Liver (tissue), 9 donors: Measurements from ENCODE around the gene MICALL1. TPM values are rescaled to one million over a fixed set of nuclear protein-coding genes. Genes with fewer than 3 reads are reported as not detected.

Source experiments
- DNase-seq: peaks from one replicate; pipeline ENCODE4 v3.0.0-alpha.2; 2017; ENCODE audit warnings: low spot score
- H3K27ac ChIP-seq, 2 donors: one replicate each; pipeline ENCODE4 v1.7.0; 2013; ENCODE audit warnings: inconsistent platforms in 2 of 2, low read length in 2 of 2, control low read depth in 1 of 2, low read depth in 1 of 2, mild to moderate bottlenecking in 1 of 2
- H3K27me3 ChIP-seq, 4 donors: one replicate each; pipeline versions ENCODE4 v1.6.1 to v1.7.0; 2013; ENCODE audit warnings: low read length in 3 of 4, inconsistent platforms in 1 of 4, mild to moderate bottlenecking in 1 of 4, moderate library complexity in 1 of 4; ENCODE audit not compliant: control insufficient read depth in 4 of 4, insufficient read depth in 4 of 4
- H3K36me3 ChIP-seq, 4 donors: one replicate each; pipeline versions ENCODE4 v1.6.1 to v1.7.0; 2013; ENCODE audit warnings: low read length in 3 of 4, mild to moderate bottlenecking in 3 of 4, low read depth in 1 of 4, moderate library complexity in 1 of 4; ENCODE audit not compliant: control insufficient read depth in 4 of 4, insufficient read depth in 3 of 4
- H3K4me1 ChIP-seq, 4 donors: one replicate each; pipeline versions ENCODE4 v1.6.1 to v1.7.0; 2013; ENCODE audit warnings: low read length in 3 of 4, mild to moderate bottlenecking in 3 of 4, moderate library complexity in 1 of 4; ENCODE audit not compliant: control insufficient read depth in 4 of 4, insufficient read depth in 4 of 4
- H3K4me3 ChIP-seq, 3 donors: one replicate each; pipeline versions ENCODE4 v1.6.1 to v1.7.0; 2013; ENCODE audit warnings: low read length in 3 of 3, control low read depth in 1 of 3, low read depth in 1 of 3, mild to moderate bottlenecking in 1 of 3
- H3K9ac ChIP-seq, 2 donors: one replicate each; pipeline ENCODE4 v1.7.0; 2013; ENCODE audit warnings: low read length in 2 of 2, mild to moderate bottlenecking in 2 of 2, moderate library complexity in 2 of 2, control low read depth in 1 of 2, low read depth in 1 of 2
- H3K9me3 ChIP-seq, 4 donors: one replicate each; pipeline versions ENCODE4 v1.6.1 to v1.7.0; 2013; ENCODE audit warnings: low read length in 3 of 4; ENCODE audit not compliant: control insufficient read depth in 4 of 4
- EGR1 ChIP-seq, 2 donors: IDR thresholded peaks; 2 replicates each; pipeline ENCODE4 v1.6.1; 2016 to 2018; ENCODE audit warnings: antibody characterized with exemption in 2 of 2, low read depth in 2 of 2
- FOXA1 ChIP-seq: IDR thresholded peaks from 2 replicates; pipeline ENCODE4 v1.6.1; 2016; ENCODE audit warnings: antibody characterized with exemption
- FOXA2 ChIP-seq: IDR thresholded peaks from 2 replicates; pipeline ENCODE4 v1.6.1; 2016; ENCODE audit warnings: antibody characterized with exemption
- GABPA ChIP-seq, 2 donors: IDR thresholded peaks in 1 of 2; conservative IDR thresholded peaks in 1 of 2; 2 replicates each; pipeline ENCODE4 v1.6.1; 2016; ENCODE audit warnings: antibody characterized with exemption in 2 of 2, mild to moderate bottlenecking in 1 of 2, moderate library complexity in 1 of 2
- HNF4A ChIP-seq, 2 donors: conservative IDR thresholded peaks; 2 replicates each; pipeline ENCODE4 v1.6.1; 2016; ENCODE audit warnings: antibody characterized with exemption in 2 of 2, mild to moderate bottlenecking in 2 of 2
- HNF4G ChIP-seq: IDR thresholded peaks from 2 replicates; pipeline ENCODE4 v1.6.1; 2016; ENCODE audit warnings: antibody characterized with exemption
- JUND ChIP-seq, 2 donors: IDR thresholded peaks; 2 replicates each; pipeline ENCODE4 v1.6.1; 2016; ENCODE audit warnings: antibody characterized with exemption in 2 of 2
- RAD21 ChIP-seq, 2 donors: IDR thresholded peaks; 2 replicates each; pipeline ENCODE4 v1.6.1; 2016; ENCODE audit warnings: antibody characterized with exemption in 2 of 2, mild to moderate bottlenecking in 2 of 2
- TAF1 ChIP-seq: conservative IDR thresholded peaks from 2 replicates; pipeline ENCODE4 v1.6.1; 2016; ENCODE audit warnings: antibody characterized with exemption, mild to moderate bottlenecking
- WGBS: extraction: QIAGEN DNeasy Blood & Tissue Kit; methylation state at CpG from one replicate; pipeline ENCODE4 v1.1.7; 2013; 5-methylcytosine and 5-hydroxymethylcytosine counted together
- polyA plus RNA-seq, 2 donors: library from polyadenylated mRNA; stranded (reverse) in 1 of 2; unstranded in 1 of 2; fragments of 200-250 nt in 1 of 2; fragments of >200 nt in 1 of 2; fragmentation: Nextera tagmentation in 1 of 2; extraction: Ambion mirVana in 1 of 2; gene quantifications; one replicate each; pipeline versions ENCODE4 v1.2.1 to v1.2.3, GENCODE V29; 2013 to 2015
- total RNA-seq, 2 donors: library from RNA; depleted of rRNA; stranded (reverse); fragments of >200 nt; gene quantifications; one replicate each; pipeline ENCODE4 v1.2.3, GENCODE V29; 2014
- TF ChIP-seq, protein P1 (sequence below): IDR thresholded peaks from 2 replicates; pipeline ENCODE4 v1.6.1; 2016; ENCODE audit warnings: antibody characterized with exemption, mild to moderate bottlenecking
- TF ChIP-seq, protein P2 (sequence below): IDR thresholded peaks from 2 replicates; pipeline ENCODE4 v1.6.1; 2016; ENCODE audit warnings: antibody characterized with exemption
- TF ChIP-seq, protein P3 (sequence below): fragments of 150-350 bp; IDR thresholded peaks from 2 replicates; pipeline ENCODE4 v1.5.1; 2017; ENCODE audit warnings: improper control_type of control experiment, low read depth, low read length; ENCODE audit not compliant: missing input control
- donor health status: healthy.
- donor health status: healthy.
- donor health status: healthy.
- donor health status: healthy.
- donor health status: healthy.

The MICALL1 gene
- total and polyA plus RNA-seq, 4 donors = 2.0 to 9.3 (median 4.1) TPM

DNA sequence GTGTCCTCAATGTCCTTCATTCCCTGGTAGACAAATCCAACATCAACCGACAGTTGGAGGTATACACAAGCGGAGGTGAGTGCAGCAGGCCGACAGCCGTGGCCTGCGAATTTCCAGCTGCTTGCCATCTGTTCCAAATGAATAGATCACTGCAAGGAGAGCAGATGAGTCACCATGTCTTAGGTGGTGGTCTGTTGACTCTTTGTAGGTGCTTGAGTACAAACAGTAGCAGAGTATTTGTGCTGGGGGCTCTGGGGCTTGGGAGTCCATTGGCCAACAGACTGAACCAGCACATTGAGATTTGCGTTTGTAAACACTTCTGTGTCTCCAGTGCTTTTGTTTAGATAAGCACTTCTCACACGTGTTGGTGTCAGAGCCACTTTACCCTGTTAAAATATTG lies 35.8 kb upstream of the MICALL1 start:
- no peak for TF ChIP-seq EGR1 (IDR thresholded peaks at IDR 0.05; ENCODE audit: low read depth in 2 of 2)
- no peak overlapping the region for H3K9ac ChIP-seq
- no peaks in the 10 kb centered on the region for H3K27me3 ChIP-seq
- no peaks in the 10 kb centered on the region for H3K4me1 ChIP-seq
- 86% methylated on average over 7 of the region's 7 CpGs for whole genome bisulfite sequencing
- DNase-seq = no peak
- no peak overlapping the region for H3K27ac ChIP-seq
- H3K9me3 ChIP-seq = no peaks in the 10 kb centered on the region
- peaks cover 17 to 68% (median 57%) of the 10 kb centered on the region in 4 donors for H3K36me3 ChIP-seq
- H3K4me3 ChIP-seq = no peak overlapping the region

DNA sequence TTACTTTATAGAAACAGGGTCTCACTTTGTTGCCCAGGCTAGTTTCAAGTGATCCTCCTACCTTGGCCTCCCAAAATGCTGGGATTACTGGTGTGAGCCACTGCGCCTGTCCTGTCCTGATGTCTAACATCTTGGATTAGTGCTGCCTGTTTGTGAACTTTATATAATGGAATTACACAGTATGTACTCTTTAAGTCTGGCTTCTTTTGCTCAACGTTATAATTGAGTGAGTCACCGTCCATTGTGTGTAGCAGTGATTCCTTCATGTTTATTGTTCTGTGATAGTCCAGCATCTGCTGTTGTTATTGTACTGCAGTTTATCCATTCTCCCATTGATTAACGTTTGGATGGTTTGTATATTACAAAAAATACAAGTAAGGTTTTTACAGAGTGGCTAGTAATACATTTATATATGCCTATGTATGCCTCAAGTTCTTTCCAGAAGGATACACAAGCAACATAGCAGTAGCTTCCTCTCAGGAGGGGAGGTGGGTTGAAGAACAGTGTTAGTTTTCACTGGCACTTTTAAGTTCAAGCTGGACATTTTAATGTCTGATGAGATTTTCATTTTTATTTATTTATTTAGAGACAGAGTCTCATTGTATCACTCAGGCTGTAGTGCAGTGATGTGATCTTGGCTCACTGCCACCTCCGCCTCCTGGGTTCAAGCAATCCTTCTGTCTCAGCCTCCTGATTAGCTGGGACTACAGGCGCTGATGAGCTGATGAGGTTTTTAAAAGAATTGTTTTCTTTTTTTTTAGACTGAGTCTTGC lies 25.2 kb upstream of the MICALL1 start:
- H3K27ac ChIP-seq = no peak overlapping the region
- no peaks in the 10 kb centered on the region for H3K4me1 ChIP-seq
- H3K27me3 ChIP-seq = no peaks in the 10 kb centered on the region
- peaks cover 14 to 56% (median 41%) of the 10 kb centered on the region in 4 donors for H3K36me3 ChIP-seq
- no peak overlapping the region for H3K9ac ChIP-seq
- TF ChIP-seq FOXA2 (no peak), RAD21 (IDR thresholded peaks at IDR 0.05) (no peak), GABPA (IDR thresholded peaks at IDR 0.05 in 1 of 2, conservative IDR thresholded peaks at IDR 0.05 in 1 of 2) (no peak), HNF4A (conservative IDR thresholded peaks at IDR 0.05) (no peak), HNF4G (no peak), TAF1 (no peak), JUND (IDR thresholded peaks at IDR 0.05) (no peak), FOXA1 (no peak)
- TF ChIP-seq, protein P1, sequence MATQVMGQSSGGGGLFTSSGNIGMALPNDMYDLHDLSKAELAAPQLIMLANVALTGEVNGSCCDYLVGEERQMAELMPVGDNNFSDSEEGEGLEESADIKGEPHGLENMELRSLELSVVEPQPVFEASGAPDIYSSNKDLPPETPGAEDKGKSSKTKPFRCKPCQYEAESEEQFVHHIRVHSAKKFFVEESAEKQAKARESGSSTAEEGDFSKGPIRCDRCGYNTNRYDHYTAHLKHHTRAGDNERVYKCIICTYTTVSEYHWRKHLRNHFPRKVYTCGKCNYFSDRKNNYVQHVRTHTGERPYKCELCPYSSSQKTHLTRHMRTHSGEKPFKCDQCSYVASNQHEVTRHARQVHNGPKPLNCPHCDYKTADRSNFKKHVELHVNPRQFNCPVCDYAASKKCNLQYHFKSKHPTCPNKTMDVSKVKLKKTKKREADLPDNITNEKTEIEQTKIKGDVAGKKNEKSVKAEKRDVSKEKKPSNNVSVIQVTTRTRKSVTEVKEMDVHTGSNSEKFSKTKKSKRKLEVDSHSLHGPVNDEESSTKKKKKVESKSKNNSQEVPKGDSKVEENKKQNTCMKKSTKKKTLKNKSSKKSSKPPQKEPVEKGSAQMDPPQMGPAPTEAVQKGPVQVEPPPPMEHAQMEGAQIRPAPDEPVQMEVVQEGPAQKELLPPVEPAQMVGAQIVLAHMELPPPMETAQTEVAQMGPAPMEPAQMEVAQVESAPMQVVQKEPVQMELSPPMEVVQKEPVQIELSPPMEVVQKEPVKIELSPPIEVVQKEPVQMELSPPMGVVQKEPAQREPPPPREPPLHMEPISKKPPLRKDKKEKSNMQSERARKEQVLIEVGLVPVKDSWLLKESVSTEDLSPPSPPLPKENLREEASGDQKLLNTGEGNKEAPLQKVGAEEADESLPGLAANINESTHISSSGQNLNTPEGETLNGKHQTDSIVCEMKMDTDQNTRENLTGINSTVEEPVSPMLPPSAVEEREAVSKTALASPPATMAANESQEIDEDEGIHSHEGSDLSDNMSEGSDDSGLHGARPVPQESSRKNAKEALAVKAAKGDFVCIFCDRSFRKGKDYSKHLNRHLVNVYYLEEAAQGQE = no peak
- TF ChIP-seq, protein P2, sequence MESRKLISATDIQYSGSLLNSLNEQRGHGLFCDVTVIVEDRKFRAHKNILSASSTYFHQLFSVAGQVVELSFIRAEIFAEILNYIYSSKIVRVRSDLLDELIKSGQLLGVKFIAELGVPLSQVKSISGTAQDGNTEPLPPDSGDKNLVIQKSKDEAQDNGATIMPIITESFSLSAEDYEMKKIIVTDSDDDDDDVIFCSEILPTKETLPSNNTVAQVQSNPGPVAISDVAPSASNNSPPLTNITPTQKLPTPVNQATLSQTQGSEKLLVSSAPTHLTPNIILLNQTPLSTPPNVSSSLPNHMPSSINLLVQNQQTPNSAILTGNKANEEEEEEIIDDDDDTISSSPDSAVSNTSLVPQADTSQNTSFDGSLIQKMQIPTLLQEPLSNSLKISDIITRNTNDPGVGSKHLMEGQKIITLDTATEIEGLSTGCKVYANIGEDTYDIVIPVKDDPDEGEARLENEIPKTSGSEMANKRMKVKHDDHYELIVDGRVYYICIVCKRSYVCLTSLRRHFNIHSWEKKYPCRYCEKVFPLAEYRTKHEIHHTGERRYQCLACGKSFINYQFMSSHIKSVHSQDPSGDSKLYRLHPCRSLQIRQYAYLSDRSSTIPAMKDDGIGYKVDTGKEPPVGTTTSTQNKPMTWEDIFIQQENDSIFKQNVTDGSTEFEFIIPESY = no peak
- TF ChIP-seq, protein P3, sequence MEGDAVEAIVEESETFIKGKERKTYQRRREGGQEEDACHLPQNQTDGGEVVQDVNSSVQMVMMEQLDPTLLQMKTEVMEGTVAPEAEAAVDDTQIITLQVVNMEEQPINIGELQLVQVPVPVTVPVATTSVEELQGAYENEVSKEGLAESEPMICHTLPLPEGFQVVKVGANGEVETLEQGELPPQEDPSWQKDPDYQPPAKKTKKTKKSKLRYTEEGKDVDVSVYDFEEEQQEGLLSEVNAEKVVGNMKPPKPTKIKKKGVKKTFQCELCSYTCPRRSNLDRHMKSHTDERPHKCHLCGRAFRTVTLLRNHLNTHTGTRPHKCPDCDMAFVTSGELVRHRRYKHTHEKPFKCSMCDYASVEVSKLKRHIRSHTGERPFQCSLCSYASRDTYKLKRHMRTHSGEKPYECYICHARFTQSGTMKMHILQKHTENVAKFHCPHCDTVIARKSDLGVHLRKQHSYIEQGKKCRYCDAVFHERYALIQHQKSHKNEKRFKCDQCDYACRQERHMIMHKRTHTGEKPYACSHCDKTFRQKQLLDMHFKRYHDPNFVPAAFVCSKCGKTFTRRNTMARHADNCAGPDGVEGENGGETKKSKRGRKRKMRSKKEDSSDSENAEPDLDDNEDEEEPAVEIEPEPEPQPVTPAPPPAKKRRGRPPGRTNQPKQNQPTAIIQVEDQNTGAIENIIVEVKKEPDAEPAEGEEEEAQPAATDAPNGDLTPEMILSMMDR = no peak
- H3K9me3 ChIP-seq = no peaks in the 10 kb centered on the region
- DNase-seq = no peak
- H3K4me3 ChIP-seq = no peak overlapping the region
- WGBS = 83% methylated on average over 6 of the region's 6 CpGs
